Natural killer cell treated with Interleukin-12 subunit alpha and Interleukin-12 subunit beta and Interleukin-15 and Interleukin-18, amount 100 ng/mL, for 72 hours (primary cell): ENCODE measurements around the gene BICRAL. TPM values are rescaled to one million over a fixed set of nuclear protein-coding genes. Genes with fewer than 3 reads are reported as not detected.
A peak's percentile ranks its signal among the peaks of the same experiment; 100 is the strongest.
"Not testable (repeated sequence)": the region's sequence is repeated elsewhere in the genome, so short reads cannot be mapped to it uniquely, and the experiment has no call there.

ENCODE experiments used
- ATAC-seq, 2 donors: fragments of 150-1000 bp; cut with Tn5 transposase in 1 of 2; sonication (Bioruptor Pico), chemical (Tn5 transposase) in 1 of 2; 2 replicates each; pipeline ENCODE4 v1.10.0; 2021
- DNase-seq: peaks from one replicate; pipeline ENCODE4 v3.0.0; 2022; ENCODE audit warnings: low spot score
- H3K27ac Mint-ChIP-seq, 2 donors: 1 replicate in 1 of 2; 2 replicates in 1 of 2; pipeline ENCODE4 v1.8.0; 2022; ENCODE audit warnings: mixed read lengths in 2 of 2, mild to moderate bottlenecking in 1 of 2, moderate library complexity in 1 of 2
- H3K27me3 Mint-ChIP-seq, 2 donors: 1 replicate in 1 of 2; 2 replicates in 1 of 2; pipeline ENCODE4 v1.8.0; 2022; ENCODE audit warnings: mixed read lengths in 2 of 2
- H3K36me3 Mint-ChIP-seq: one replicate; pipeline ENCODE4 v1.8.0; 2022; ENCODE audit warnings: mixed read lengths
- H3K4me1 Mint-ChIP-seq, 2 donors: 1 replicate in 1 of 2; 2 replicates in 1 of 2; pipeline ENCODE4 v1.8.0; 2022; ENCODE audit warnings: low read depth in 2 of 2, mixed read lengths in 2 of 2, mild to moderate bottlenecking in 1 of 2
- H3K4me3 Mint-ChIP-seq: one replicate; pipeline ENCODE4 v1.8.0; 2022; ENCODE audit warnings: mixed read lengths
- H3K9me3 Mint-ChIP-seq: 2 replicates; pipeline ENCODE4 v1.8.0; 2022; ENCODE audit warnings: mixed read lengths
- total RNA-seq, 2 donors: library from RNA; stranded (reverse); gene quantifications; one replicate each; pipeline ENCODE4 v1.2.3, GENCODE V29; 2022

BICRAL gene
- total RNA-seq, 2 donors from 2014 or later = 13.5 to 13.9 TPM

DNA sequence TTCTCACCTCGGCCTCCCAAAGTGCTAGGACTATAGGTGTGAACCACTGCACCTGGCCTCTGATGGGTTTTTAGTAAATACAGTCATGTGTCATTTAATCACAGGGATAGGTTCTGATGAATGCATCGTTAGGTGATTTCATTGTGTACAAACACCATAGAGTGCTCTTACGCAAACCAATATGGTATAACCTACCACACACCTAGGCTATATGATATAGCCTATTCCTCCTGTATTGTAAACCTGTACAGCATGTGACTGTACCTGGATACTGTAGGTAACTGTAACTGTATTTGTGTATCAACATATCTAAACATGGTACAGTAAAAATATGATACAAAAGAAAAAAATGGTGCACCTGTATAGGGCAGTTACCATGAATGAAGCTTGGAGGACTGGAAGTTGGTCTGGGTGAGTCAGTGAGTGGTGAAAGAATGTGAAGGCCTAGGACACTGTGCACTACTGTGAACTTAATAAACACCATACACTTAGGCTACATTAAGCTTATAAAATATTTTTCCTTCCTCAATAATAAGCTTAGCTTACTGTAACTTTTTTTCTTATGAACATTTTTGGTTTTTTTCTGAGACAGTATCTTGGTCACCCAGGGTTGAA lies 10.0 kb downstream of the BICRAL start:
- Mint-ChIP-seq H3K9me3 (no peaks in the 10 kb centered on the region), H3K36me3 (no peaks in the 10 kb centered on the region), H3K4me1 (peaks cover 28 to 35% of the 10 kb centered on the region in 2 donors), H3K4me3 (no peak overlapping the region), H3K27me3 (no peaks in the 10 kb centered on the region), H3K27ac (peak overlapping the region in 1 of 2 donors; percentile 80)
- DNase-seq = no peak
- peak in 1 of 2 donors; percentile 36 for ATAC-seq

DNA sequence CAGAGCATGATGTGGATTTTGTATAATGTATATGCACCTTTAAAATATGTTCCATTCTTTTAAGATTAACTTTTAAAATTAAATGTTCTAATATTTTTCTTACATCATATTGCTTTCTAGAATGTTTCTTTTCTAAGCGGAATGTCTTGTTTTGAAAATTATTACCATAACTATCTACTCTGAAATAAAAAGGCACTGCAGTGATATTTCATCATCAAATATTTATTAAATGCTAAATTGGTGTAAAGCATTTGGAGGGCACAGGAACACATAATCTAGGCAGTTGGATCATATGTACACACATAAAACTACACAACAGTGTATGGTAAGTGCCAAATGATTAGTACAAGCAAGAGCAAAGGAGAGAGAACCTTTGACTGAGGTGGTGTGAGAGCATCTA lies 13.8 kb downstream of the BICRAL start:
- no peak for DNase-seq
- ATAC-seq = no peak
- Mint-ChIP-seq H3K36me3 (no peaks in the 10 kb centered on the region), H3K9me3 (no peaks in the 10 kb centered on the region), H3K4me1 (peaks cover 12 to 16% of the 10 kb centered on the region in 2 donors), H3K27me3 (no peaks in the 10 kb centered on the region), H3K27ac (peak overlapping the region in 1 of 2 donors; percentile 1), H3K4me3 (no peak overlapping the region)

- H3K27me3 Mint-ChIP-seq = no peaks in the 10 kb centered on the region
- DNase-seq (no peak), ATAC-seq (no peak)
- no peaks in the 10 kb centered on the region for H3K36me3 Mint-ChIP-seq
- H3K4me1 Mint-ChIP-seq = peaks cover 9 to 12% of the 10 kb centered on the region in 2 donors
- no peak overlapping the region for H3K4me3 Mint-ChIP-seq
- no peaks in the 10 kb centered on the region for H3K9me3 Mint-ChIP-seq
- H3K27ac Mint-ChIP-seq = peak overlapping the region in 1 of 2 donors; percentile 1
These were observed 14.3 kb downstream of the BICRAL start for GRCh38 chr6:42796171-42796570.

DNA sequence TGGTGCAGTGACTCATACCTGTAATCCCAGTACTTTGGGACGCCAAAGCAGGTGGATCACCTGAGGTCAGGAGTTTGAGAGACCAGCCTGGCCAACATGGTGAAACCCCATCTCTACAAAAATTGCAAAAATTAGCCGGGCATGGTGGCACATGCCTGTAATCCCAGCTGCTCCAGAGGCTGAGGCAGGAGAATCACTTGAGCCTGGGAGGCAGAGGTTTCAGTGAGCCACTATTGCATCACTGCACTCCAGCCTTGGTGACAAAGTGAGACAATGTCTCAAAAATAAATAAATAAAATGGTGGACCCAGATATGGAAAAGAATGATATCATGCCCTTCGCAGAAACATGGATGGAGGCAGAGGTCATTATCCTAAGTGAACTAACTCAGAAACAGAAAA lies 15.8 kb downstream of the BICRAL start:
- not testable (repeated sequence) for H3K4me3 Mint-ChIP-seq, H3K9me3 Mint-ChIP-seq, H3K36me3 Mint-ChIP-seq, DNase-seq, H3K27ac Mint-ChIP-seq, H3K27me3 Mint-ChIP-seq, ATAC-seq
- peaks cover 9 to 12% of the 10 kb centered on the region in 2 donors for H3K4me1 Mint-ChIP-seq

DNA sequence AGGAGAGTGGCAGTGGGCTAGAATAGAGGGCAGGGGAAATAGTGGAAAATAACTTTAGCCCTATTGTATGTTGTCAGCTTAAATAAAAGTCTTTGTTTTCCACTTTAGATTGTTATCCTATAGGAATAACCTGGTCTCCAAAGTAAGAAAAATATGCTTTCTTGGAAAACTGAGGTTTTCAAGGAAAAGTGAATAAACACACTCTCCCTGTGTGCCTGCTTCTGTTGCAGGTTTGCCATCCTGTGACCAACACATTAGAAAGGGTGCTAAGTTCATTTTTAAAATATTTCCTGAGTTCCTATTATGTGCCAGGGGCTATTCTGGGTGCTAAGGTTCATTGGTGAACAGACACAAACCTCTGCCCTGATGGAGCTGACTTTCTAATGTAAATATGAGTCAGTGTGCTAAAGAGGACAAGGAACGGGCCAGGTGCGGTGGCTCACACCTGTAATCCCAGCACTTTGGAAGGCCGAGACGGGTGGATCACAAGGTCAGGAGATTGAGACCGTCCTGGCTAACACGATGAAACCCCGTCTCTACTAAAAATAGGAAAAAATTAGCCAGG lies 23.5 kb downstream of the BICRAL start:
- H3K9me3 Mint-ChIP-seq = no peaks in the 10 kb centered on the region
- no peaks in the 10 kb centered on the region for H3K36me3 Mint-ChIP-seq
- peaks cover 9 to 20% of the 10 kb centered on the region in 2 donors for H3K4me1 Mint-ChIP-seq
- ATAC-seq (no peak), DNase-seq (no peak)
- no peaks in the 10 kb centered on the region for H3K27me3 Mint-ChIP-seq
- H3K4me3 Mint-ChIP-seq = no peak overlapping the region
- H3K27ac Mint-ChIP-seq = no peak overlapping the region

DNA sequence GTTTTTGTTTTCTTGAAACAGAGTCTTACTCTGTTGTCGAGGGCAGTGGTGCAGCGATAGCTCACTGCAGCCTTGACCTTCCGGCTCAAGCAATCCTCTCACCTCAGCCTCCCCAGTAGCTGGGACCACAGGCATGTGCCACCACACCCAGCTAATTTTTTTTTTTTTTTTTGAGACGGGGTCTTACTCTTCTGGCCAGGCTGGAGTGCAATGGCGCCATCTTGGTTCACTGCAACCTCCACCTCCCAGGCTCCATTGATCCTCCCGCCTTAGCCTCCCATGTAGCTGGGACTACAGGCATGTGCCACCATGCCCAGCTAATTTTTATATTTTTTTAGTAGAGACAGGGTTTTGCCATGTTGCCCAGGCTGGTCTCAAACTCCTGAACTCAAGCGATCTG lies 24.5 kb downstream of the BICRAL start:
- not testable (repeated sequence) for ATAC-seq, H3K36me3 Mint-ChIP-seq

DNA sequence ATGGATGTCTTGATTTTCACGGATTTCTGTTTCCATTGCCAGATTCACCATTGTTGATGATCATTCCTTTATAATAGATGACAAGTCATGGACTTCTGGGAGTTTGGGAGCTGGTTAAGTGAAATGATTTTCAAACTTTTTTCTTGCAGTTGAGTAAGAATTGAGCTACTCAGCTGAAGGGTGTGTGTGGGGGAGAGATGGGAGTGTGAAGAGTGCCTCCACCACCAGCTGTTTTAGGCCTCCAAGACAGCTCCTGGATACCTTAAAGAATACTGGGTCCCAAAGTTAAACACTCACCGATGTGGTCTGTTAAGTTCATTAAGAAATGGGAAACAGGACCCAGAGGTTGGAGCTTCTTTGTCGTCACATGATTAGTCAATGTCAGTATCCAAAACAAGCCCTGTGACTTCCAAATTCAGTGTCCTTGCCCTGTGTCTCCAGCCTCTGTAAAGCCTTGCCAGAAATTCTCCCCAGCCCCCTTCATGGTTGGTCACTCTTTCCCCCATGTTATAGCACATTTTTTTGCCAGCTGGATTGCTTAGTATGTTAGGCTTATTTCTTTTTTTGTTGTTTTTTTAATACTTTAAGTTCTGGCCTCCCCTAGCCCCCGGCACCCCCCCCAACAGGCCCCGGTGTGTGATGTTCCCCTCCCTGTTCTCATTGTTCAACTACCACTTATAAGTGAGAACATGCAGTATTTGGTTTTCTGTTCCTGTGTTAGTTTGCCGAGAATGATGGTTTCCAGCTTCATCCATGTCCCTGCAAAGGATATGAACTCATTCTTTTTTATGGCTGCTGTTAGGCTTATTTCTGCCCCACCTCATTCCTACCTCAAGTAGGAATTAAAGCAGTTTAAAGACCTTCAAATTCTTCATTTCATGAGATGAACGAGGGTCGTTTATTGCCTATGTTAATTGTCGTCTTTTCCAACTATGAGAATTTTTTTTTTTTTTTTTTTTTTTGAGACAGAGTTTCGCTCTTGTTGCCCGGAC lies 26.9 kb downstream of the BICRAL start:
- Mint-ChIP-seq H3K9me3 (no peaks in the 10 kb centered on the region), H3K36me3 (no peaks in the 10 kb centered on the region), H3K4me3 (no peak overlapping the region), H3K27ac (no peak overlapping the region), H3K4me1 (peaks cover 9 to 15% of the 10 kb centered on the region in 2 donors), H3K27me3 (no peaks in the 10 kb centered on the region)
- no peak for DNase-seq
- no peak for ATAC-seq

More for the DNA sequence above, 24.5 kb downstream of the BICRAL start:
- H3K4me3 Mint-ChIP-seq, H3K9me3 Mint-ChIP-seq, DNase-seq, H3K27ac Mint-ChIP-seq, H3K27me3 Mint-ChIP-seq: not testable (repeated sequence)
- peaks cover 9 to 20% of the 10 kb centered on the region in 2 donors for H3K4me1 Mint-ChIP-seq

DNA sequence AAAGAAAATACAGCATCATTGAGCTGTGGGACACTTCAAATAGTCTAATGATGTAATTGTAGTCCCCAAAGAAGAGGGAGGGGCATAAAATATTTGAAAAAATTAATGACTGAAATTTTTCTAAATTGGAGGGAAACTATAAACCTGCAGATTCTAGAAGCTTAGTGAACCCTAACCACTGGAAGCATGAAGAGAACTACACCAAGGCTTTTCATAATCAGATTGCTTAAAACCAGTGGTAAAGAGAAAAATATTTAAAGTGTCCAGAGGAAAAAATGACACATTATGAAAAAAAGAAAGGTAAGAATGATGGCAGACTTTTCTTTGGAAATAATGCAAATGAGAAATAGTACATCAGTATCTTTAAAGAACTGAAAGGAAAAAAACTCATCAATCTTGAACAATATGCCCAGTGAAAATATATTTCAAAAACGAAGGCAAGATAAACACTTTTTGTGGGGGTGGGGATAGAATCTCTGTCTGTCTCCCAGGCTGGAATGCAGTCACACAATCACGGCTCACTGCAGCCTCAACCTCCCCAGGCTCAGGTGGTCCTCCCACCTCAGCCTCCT lies 31.3 kb downstream of the BICRAL start:
- ATAC-seq (no peak), DNase-seq (no peak)
- Mint-ChIP-seq H3K27me3 (no peaks in the 10 kb centered on the region), H3K36me3 (no peaks in the 10 kb centered on the region), H3K4me1 (peaks cover 0 to 2% of the 10 kb centered on the region in 2 donors), H3K4me3 (no peak overlapping the region), H3K9me3 (no peaks in the 10 kb centered on the region), H3K27ac (no peak overlapping the region)

- H3K27me3 Mint-ChIP-seq = no peaks in the 10 kb centered on the region
These were observed 32.1 kb downstream of the BICRAL start for GRCh38 chr6:42813906-42814444.

DNA sequence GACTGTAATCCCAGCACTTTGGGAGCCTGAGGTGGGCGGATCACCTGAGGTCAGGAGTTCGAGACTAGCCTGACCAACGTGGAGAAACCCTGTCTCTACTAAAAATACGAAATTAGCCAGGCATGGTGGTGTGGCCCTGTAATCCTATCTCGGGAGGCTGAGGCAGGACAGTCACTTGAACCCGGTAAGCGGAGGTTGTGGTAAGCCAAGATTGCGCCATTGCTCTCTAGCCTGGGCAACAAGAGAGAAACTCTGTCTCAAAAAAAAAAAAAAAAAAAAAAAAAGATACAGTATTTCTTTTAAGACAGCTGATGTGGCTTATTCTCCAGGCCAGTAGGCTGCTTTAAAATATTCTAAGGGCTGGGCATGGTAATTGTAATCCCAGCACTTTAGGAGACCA lies 33.9 kb downstream of the BICRAL start:
- not testable (repeated sequence) for H3K4me3 Mint-ChIP-seq, H3K27ac Mint-ChIP-seq, H3K9me3 Mint-ChIP-seq, ATAC-seq, H3K36me3 Mint-ChIP-seq, H3K27me3 Mint-ChIP-seq, DNase-seq
- peaks cover 13% of the 10 kb centered on the region in 2 donors for H3K4me1 Mint-ChIP-seq

More at GRCh38 chr6:42813906-42814444, 32.1 kb downstream of the BICRAL start:
- H3K4me3 Mint-ChIP-seq = no peak overlapping the region
- H3K36me3 Mint-ChIP-seq = no peaks in the 10 kb centered on the region
- DNase-seq = no peak
- H3K9me3 Mint-ChIP-seq = no peaks in the 10 kb centered on the region
- no peak for ATAC-seq
- no peak overlapping the region for H3K27ac Mint-ChIP-seq
- H3K4me1 Mint-ChIP-seq = no peaks in the 10 kb centered on the region

DNA sequence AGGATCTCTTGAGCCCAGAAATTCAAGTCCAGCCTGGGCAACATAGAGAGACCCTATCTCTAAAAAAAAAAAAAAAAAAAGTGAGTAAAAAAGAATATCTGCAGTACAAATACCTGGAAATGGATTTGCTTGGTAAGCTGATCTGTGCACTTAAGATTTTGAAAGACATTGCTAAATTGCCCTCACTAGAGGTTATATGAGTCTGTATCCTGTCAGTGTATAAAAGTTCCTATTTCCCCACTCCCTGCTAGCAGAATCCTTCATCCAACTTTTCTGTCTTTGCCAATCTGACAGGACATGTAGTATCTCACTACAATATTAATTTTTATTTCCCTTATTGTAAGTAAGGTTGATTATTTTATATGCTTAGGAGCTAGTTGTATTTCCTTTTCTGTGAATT lies 36.1 kb downstream of the BICRAL start:
- no peaks in the 10 kb centered on the region for H3K27me3 Mint-ChIP-seq
- H3K4me3 Mint-ChIP-seq = no peak overlapping the region
- H3K27ac Mint-ChIP-seq = no peak overlapping the region
- no peaks in the 10 kb centered on the region for H3K36me3 Mint-ChIP-seq
- DNase-seq (no peak), ATAC-seq (no peak)
- H3K4me1 Mint-ChIP-seq = peaks cover 18 to 19% of the 10 kb centered on the region in 2 donors
- no peaks in the 10 kb centered on the region for H3K9me3 Mint-ChIP-seq

GRCh38 chr6:42818416-42818815 lies 36.6 kb downstream of the BICRAL start:
- Mint-ChIP-seq H3K4me1 (peaks cover 18 to 19% of the 10 kb centered on the region in 2 donors), H3K36me3 (no peaks in the 10 kb centered on the region), H3K9me3 (no peaks in the 10 kb centered on the region), H3K27me3 (no peaks in the 10 kb centered on the region), H3K27ac (peak overlapping the region in 1 of 2 donors; percentile 59), H3K4me3 (no peak overlapping the region)
- ATAC-seq = no peak
- no peak for DNase-seq

GRCh38 chr6:42818878-42819277 lies 37.0 kb downstream of the BICRAL start:
- H3K36me3 Mint-ChIP-seq = no peaks in the 10 kb centered on the region
- DNase-seq = no peak
- H3K4me1 Mint-ChIP-seq = peaks cover 18 to 19% of the 10 kb centered on the region in 2 donors
- no peak overlapping the region for H3K4me3 Mint-ChIP-seq
- peak overlapping the region in 1 of 2 donors; percentile 59 for H3K27ac Mint-ChIP-seq
- H3K27me3 Mint-ChIP-seq = no peaks in the 10 kb centered on the region
- no peak for ATAC-seq
- H3K9me3 Mint-ChIP-seq = no peaks in the 10 kb centered on the region
